Measurements from ENCODE around the gene HECTD2. TPM values are rescaled to one million over a fixed set of nuclear protein-coding genes. Genes with fewer than 3 reads are reported as not detected.

Gene HECTD2
- total RNA-seq, 1 experiment from 2014 or later, result 11.5 TPM

DNA sequence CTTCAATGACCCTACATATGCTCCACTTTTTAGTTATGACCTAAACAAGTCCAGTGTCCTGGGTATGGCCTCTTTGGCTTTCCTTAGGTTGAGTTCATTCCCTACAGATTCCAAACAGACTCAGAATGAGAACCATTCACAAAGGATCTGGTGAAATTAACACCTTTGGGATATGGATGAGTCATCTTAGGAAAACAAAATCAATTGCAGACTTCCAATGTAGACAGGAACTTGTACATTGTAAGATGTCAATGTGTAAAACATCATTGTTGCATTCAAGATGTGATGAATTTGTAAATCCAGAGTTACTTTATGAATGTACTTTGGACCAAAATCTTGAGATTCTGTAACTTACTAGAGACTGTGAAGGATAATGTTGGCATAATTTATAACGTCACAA is 43.4 kb upstream of the HECTD2 start:
- TF ChIP-seq SIN3A (IDR thresholded peaks at IDR 0.05; ENCODE audit: borderline replicate concordance, insufficient read depth, low read depth, low read length) (no peak), TCF7L2 (IDR thresholded peaks at IDR 0.05; ENCODE audit: low read depth, low read length) (no peak), REST (IDR thresholded peaks at IDR 0.05; ENCODE audit: insufficient read depth in 1 of 2, low read depth in 2 of 2, low read length in 1 of 2) (no peak), POLR2AphosphoS5 (IDR thresholded peaks at IDR 0.05; ENCODE audit: low read depth, low read length) (no peak), CTCF (IDR thresholded peaks at IDR 0.05) (no peak)
- Histone ChIP-seq H3K36me3 (ENCODE audit: control insufficient read depth, insufficient read depth, low read length) (no peaks in the 10 kb centered on the region), H3K4me3 (ENCODE audit: low read depth in 2 of 2, low read length in 2 of 2) (no peak overlapping the region), H3K9me3 (ENCODE audit: control insufficient read depth, insufficient read depth, low read depth, low read length) (no peaks in the 10 kb centered on the region), H3K4me1 (ENCODE audit: control insufficient read depth, insufficient read depth, low read length) (no peaks in the 10 kb centered on the region), H3K27ac (ENCODE audit: low read length) (no peak overlapping the region), H3K27me3 (ENCODE audit: control insufficient read depth, insufficient read depth, low read length) (peaks cover 7% of the 10 kb centered on the region)
- ChIA-PET POLR2A (no interaction called here), CTCF (no interaction called here)
- DNase-seq (ENCODE audit: low read depth, low spot score) (no peak), ATAC-seq (no peak)
- intact Hi-C loops (cut with micrococcal nuclease; ENCODE audit: unreplicated experiment) (loop anchor here (5.0 kb wide), 1 partner anchor 69 kb away; no protein-coding TSS in a partner anchor), in situ Hi-C loops (cut with HindIII; ENCODE audit: low pct_unique_long_range_greater_than_20kb, low sequenced_read_pairs) (no loop called here)
- no TSS peak for BruUV-seq (replicated peaks)

DNA sequence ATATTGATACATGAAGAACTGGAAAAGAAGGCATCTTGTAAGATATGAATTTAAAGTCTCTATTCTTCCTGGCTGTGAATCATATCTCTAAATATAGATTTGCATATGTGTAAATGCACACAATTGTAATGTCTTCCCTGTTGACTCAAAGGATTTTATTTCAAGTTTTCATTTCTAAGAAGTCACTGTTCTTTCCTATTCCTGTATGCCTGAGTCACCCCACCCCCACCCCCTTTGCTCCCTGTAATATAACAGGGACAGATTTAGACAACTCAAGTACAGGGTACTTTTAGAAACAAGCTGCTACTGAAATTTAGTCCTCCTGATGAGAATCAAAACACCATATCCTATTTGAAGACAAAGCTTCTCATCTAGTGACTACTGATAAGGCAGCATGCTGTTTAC is 43.0 kb upstream of the HECTD2 start:
- Histone ChIP-seq H3K27ac (ENCODE audit: low read length) (no peak overlapping the region), H3K36me3 (ENCODE audit: control insufficient read depth, insufficient read depth, low read length) (no peaks in the 10 kb centered on the region), H3K4me3 (ENCODE audit: low read depth in 2 of 2, low read length in 2 of 2) (no peak overlapping the region), H3K27me3 (ENCODE audit: control insufficient read depth, insufficient read depth, low read length) (peaks cover 7% of the 10 kb centered on the region), H3K4me1 (ENCODE audit: control insufficient read depth, insufficient read depth, low read length) (no peaks in the 10 kb centered on the region), H3K9me3 (ENCODE audit: control insufficient read depth, insufficient read depth, low read depth, low read length) (no peaks in the 10 kb centered on the region)
- BruUV-seq (replicated peaks), result no TSS peak
- ChIA-PET POLR2A (no interaction called here), CTCF (no interaction called here)
- no peak for TF ChIP-seq POLR2AphosphoS5 (IDR thresholded peaks at IDR 0.05; ENCODE audit: low read depth, low read length)
- no peak for TF ChIP-seq CTCF (IDR thresholded peaks at IDR 0.05)
- no peak for TF ChIP-seq REST (IDR thresholded peaks at IDR 0.05; ENCODE audit: insufficient read depth in 1 of 2, low read depth in 2 of 2, low read length in 1 of 2)
- no peak for TF ChIP-seq SIN3A (IDR thresholded peaks at IDR 0.05; ENCODE audit: borderline replicate concordance, insufficient read depth, low read depth, low read length)
- TF ChIP-seq TCF7L2 (IDR thresholded peaks at IDR 0.05; ENCODE audit: low read depth, low read length), result no peak
- no peak for DNase-seq (ENCODE audit: low read depth, low spot score)
- in situ Hi-C loops (cut with HindIII; ENCODE audit: low pct_unique_long_range_greater_than_20kb, low sequenced_read_pairs) (no loop called here), intact Hi-C loops (cut with micrococcal nuclease; ENCODE audit: unreplicated experiment) (loop anchor here (5.0 kb wide), 1 partner anchor 70 kb away; no protein-coding TSS in a partner anchor)
- no peak for ATAC-seq
